AG10803 (cell line): Measurements from ENCODE around the gene PLA2G2C.
A peak's percentile ranks its signal among the peaks of the same experiment; 100 is the strongest.
"Not testable (repeated sequence)": the region's sequence is repeated elsewhere in the genome, so short reads cannot be mapped to it uniquely, and the experiment has no call there.

ENCODE experiments used
- DNase-seq: peaks from one replicate; pipeline ENCODE4 v3.0.0; 2010; ENCODE audit warnings: low read depth
- H3K4me3 ChIP-seq: 2 replicates; pipeline ENCODE4 v1.5.1; 2011; ENCODE audit warnings: mild to moderate bottlenecking, low read length, control low read depth
- TF ChIP-seq, protein P1 (sequence below): conservative IDR thresholded peaks from 2 replicates; pipeline ENCODE4 v1.5.1; 2011; ENCODE audit warnings: mild to moderate bottlenecking, low read length, control low read depth, inconsistent platforms

The PLA2G2C gene, protein sequence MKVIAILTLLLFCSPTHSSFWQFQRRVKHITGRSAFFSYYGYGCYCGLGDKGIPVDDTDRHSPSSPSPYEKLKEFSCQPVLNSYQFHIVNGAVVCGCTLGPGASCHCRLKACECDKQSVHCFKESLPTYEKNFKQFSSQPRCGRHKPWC

DNA sequence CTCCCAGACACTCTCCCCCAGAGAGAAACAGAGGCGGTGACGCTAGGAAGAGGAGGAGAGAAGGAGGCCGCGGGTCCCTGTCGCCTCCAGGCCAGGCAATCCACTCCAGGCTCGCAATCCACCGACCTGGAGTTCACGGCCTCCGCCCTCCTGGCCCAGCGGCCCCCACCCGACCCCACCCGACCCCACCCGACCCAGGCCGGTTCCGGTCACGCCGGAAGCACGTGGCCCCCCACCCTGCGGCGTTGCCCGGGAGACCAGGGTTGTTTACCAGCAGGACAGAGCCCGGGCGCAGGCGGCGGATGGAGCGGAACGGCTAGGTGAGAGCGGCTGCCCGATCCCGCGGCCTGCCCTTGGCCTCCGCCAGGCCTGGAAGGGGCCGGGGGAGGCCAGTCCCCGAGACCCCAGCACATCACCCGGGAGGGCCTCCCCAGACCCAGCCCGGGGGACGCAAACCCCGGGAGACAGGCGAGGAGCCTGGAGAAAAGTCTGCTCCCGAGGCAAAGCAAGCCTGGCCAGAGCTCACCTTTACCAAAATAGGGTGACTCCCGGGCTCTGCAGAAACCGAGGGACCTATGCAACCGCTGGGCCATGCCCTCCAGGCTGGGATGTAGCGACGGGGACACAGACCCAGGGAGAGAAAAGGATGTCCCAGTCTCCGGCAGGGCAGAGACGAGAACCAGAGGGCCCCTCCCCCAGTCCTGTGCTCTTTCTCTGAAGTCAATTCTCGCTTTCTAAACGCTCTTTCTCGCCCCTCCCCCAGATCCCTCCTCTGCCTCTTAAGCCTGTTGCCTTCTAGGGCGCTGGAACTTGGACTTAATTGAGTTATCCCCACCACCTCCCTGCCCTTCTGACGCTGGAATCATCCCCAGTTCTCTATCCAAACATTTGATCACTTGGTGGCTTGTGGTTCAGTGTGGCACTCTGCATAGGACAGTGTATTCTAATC, at the start of gene PLA2G2C, which contains the start of gene UBXN10:
Gene PLA2G2C, minus strand, starts transcription at position 685 of the 949 bp plus-strand sequence. CDS start 9,155 bp downstream, outside the sequence.
Gene UBXN10, plus strand, starts transcription at position 263 of the 949 bp plus-strand sequence. CDS start 4,466 bp downstream, outside the sequence.
- TF ChIP-seq, protein P1, sequence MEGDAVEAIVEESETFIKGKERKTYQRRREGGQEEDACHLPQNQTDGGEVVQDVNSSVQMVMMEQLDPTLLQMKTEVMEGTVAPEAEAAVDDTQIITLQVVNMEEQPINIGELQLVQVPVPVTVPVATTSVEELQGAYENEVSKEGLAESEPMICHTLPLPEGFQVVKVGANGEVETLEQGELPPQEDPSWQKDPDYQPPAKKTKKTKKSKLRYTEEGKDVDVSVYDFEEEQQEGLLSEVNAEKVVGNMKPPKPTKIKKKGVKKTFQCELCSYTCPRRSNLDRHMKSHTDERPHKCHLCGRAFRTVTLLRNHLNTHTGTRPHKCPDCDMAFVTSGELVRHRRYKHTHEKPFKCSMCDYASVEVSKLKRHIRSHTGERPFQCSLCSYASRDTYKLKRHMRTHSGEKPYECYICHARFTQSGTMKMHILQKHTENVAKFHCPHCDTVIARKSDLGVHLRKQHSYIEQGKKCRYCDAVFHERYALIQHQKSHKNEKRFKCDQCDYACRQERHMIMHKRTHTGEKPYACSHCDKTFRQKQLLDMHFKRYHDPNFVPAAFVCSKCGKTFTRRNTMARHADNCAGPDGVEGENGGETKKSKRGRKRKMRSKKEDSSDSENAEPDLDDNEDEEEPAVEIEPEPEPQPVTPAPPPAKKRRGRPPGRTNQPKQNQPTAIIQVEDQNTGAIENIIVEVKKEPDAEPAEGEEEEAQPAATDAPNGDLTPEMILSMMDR: no peak
- DNase-seq: no peak
- no peak within 1 kb of the TSS for H3K4me3 ChIP-seq

DNA sequence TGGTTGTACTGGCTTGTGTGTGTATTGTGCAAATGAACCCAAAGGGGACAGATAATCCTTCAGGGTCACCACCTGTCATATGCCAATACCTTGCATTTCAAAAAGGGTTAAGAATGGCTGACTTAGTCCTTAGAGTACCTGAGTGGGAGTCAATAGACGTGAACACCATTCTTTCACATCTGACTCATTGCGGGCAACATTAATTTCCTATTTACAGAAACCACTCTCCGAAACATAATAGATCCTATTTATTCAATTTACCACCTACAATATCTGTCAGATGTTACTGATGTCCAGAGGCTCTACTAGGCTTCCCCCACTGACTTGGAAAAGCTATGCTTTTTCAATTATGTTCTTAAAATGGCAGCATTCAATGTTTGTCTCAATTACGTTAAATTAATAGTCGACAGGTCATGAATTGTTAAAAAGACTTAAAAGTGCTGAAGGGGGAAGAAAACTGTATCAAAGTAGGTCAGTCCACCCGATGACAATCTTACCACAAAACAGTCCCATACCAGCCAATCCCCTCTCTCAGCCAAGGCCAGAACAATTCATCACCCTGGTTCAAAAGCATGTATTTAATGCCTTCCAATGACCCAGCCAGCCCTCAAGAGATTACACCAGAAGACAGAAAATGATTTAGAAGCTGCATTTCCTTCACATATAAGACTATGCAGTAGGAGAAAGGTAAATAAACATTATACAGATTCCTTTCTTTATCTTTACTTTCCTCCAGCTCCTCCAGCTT, 48.6 kb upstream of the PLA2G2C start:
- H3K4me3 ChIP-seq: no peak overlapping the region
- DNase-seq: no peak
- TF ChIP-seq, protein P1: no peak

DNA sequence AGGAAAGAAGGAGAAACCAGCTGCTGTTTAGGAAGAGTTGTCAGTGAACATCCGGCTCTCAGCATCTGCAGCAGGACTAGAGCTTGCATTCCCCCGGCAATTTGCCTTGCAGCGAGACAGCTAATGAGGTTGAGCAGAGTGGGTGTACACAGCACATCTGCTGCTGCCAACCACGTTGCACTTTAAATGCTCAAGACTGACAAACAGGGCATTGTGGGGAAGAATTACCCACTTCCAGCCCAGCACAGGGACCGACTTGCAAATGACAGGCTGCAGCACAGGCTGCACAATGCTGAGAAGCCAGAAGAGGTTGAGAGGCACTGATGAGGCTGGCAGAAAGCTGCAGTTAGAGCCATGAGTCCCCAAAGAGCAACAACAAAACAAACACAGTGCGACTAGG, 47.5 kb upstream of the PLA2G2C start:
- no peak for DNase-seq
- H3K4me3 ChIP-seq: no peak overlapping the region
- TF ChIP-seq, protein P1: no peak

DNA sequence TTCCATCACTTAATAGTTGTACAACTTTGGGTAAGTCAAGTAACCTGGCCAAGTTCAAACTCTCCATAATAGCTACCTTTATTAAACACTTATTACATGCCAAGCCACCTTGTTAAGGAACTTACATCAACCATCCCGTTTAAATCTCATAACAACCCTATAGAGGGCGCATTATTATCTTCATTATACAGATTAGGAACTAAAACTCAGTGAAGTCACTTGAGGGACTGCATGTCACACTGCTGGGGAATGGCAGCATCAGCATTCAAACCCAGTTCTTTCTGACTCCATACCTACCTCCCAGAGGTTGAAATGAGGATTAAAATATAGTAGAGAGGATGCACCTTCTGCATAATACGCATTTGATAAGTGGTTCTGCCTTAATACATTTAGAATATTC, 47.1 kb upstream of the PLA2G2C start:
- no peak overlapping the region for H3K4me3 ChIP-seq
- peak; percentile 23 for DNase-seq
- TF ChIP-seq, protein P1: peak; percentile 51

DNA sequence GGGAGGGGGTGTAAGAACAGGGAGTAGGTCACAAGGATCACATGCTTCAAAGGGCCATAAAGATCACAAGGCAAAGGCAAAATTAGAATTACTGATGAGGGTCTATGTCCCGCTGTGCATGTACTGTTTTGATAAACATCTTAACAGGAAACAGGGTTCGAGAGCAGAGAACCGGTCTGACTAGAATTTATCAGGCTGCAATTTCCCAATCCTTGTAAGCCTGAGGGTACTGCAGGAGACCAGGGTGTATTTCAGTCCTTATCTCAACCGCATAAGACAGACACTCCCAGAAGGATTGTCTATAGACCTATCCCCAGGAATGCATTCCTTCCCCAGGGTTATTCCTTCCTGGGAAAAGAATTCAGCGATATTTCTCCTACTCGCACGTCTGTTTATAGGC, 46.2 kb upstream of the PLA2G2C start:
- DNase-seq, H3K4me3 ChIP-seq: not testable (repeated sequence)

DNA sequence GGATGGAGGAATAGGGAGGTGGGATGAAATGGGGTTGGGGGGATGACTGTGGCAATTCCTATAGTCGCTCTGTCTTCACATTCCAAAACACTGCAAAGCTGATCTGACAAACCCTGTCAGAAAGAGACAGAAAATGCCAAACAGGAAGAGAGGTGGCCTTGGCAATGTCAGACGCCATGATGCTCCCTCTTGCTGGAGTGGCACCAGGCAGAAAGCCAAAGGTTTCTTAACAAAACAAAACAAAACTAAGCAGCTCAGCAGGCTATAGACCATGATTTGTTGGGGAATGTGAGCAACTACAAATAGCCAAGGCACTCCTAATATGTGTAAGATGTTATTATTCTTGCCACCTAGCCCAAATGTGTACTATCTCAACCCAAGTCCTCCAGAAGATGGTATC, 42.9 kb upstream of the PLA2G2C start:
- no peak for DNase-seq
- no peak overlapping the region for H3K4me3 ChIP-seq
- TF ChIP-seq, protein P1: no peak

DNA sequence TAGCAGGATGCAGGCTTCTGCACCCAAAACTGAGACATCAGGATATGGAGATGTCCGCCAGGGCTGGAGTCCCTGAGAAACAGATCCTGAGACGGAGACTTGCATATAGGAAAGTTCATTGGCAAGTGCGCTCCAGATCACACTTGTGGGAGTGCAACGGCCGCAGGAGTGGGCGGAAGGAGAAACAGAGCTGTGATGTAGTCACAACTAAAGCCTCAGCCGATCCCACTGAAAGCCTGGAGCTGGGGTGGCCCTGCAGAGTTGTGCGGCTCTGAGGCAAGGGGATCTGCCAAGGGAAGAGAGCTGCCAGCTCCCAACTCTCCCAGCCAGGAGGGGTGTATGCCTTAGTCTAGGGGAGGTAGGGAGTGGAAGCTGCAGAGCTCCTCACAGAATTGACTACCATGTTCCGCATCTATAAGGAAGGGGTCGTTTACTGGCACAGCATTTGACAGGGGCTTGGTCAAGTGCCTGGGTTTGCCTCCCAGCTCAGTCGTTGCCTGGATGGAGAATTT, 42.1 kb upstream of the PLA2G2C start:
- TF ChIP-seq, protein P1: no peak
- DNase-seq: no peak
- H3K4me3 ChIP-seq: no peak overlapping the region
